ENCODE results near the gene OXLD1.
A peak's percentile ranks its signal among the peaks of the same experiment; 100 is the strongest.
"Not testable (repeated sequence)": the region's sequence is repeated elsewhere in the genome, so short reads cannot be mapped to it uniquely, and the experiment has no call there.

OXLD1 gene

DNA sequence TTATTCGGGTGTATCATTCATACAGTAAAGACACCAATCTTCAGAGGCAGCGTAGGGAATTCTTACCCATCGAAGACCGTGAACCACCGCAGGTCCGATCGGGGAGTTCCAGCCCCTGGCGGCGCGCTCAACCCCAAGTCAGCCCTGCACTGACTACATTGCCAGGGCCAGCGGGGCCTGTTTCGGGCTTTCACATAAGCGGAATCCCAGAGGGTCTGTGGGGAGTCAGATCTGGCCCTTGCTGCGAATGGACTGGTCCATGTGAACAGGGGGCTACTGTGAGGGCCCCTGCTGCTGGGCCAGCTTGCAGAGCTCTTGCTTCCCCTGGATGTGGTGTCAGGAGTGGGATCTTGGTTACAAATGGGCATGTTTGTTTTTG, 17.7 kb downstream of the OXLD1 start:
- DNase-seq (ENCODE audit: low read depth), result no peak

- DNase-seq (ENCODE audit: low read depth), result no peak
These were observed 18.2 kb downstream of the OXLD1 start for GRCh38 chr17:81648013-81648706.

DNA sequence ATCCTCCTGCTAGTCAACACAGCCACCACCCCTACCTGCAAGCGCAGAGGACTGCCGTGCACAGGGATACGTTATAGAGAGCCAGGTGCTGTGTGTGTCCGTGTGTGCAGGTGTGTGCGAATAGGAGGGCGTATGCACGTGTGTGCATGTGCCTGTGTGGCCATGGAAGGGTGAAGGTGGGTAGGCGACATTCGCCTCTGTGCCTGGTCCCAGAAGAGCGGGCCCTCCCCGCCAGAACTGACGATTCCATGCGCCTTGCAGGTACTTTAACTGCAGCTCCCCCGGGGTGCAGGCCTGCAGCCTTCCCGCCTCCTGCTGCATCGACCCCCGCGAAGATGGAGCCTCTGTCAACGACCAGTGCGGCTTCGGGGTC, 18.8 kb downstream of the OXLD1 start:
- no peak for DNase-seq (ENCODE audit: low read depth)

DNA sequence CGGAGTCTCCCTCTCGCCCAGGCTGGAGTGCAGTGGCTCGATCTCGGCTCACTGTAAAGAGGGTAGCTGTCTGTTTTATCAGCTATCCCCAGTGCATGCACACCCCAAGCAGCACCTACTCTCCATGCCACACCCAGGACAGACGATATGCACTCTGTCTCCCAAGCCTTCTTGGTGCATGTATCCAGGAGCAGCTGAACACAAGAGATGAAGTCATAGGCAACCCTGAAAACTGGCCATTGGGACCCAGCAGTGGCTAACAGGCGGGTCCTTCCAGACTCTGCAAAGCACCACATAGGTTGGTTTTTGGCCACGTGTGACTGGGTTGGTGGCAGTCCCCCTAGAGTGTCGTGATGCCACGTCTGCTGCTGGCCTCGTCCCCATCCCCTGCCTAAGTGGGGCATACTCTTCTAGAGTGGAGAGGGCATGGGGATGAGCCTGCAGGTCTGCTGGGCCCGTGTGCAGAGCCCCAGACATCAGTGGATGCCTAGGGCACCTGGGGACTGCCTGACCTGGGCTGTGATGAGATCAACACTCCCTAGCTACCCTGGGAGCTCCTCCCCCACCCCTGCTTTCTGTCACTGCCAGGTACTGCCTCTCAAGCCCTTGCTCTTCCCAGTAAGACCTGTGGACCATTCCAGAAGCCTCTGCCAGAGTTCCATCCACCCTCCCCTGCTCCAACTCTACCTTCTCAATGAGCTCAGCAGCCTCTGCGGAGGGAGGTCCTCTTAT, 19.4 kb downstream of the OXLD1 start:
- no peak for DNase-seq (ENCODE audit: low read depth)

DNA sequence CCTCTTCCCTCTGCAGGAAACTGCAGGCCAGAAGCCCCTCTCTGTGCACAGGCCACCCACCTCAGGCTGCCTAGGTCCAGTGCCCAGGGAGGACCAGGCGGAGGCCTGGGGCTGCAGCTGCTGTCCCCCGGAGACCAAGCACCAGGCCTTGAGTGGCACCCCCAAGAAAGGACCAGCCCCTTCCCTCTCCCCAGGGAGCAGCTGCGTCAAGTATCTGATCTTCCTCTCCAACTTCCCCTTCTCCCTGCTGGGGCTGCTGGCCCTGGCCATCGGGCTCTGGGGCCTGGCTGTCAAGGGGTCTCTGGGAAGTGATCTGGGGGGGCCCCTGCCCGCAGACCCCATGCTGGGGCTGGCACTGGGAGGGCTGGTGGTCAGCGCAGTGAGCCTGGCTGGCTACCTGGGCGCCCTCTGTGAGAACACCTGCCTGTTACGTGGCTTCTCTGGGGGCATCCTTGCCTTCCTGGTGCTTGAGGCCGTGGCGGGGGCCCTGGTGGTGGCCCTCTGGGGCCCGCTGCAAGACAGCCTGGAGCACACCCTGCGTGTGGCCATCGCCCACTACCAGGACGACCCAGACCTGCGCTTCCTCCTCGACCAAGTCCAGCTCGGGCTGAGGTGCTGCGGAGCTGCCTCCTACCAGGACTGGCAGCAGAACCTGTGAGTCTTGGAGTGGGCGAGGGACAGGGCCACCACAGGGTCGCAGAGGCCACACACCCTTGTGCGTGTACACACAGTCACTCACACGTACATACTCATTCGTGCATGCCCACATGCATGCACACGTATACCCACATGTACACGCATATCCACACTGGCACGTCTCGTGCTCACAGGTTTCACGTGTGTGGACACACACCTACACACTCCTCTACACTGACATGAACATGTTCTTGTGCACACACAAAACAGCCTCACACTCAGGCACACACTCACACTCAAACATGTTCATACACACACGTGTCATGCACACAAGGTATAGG, 21.1 kb downstream of the OXLD1 start:
- no peak for DNase-seq (ENCODE audit: low read depth)

- DNase-seq (ENCODE audit: low read depth), result no peak
These were observed 21.9 kb downstream of the OXLD1 start for GRCh38 chr17:81644496-81644895.

DNA sequence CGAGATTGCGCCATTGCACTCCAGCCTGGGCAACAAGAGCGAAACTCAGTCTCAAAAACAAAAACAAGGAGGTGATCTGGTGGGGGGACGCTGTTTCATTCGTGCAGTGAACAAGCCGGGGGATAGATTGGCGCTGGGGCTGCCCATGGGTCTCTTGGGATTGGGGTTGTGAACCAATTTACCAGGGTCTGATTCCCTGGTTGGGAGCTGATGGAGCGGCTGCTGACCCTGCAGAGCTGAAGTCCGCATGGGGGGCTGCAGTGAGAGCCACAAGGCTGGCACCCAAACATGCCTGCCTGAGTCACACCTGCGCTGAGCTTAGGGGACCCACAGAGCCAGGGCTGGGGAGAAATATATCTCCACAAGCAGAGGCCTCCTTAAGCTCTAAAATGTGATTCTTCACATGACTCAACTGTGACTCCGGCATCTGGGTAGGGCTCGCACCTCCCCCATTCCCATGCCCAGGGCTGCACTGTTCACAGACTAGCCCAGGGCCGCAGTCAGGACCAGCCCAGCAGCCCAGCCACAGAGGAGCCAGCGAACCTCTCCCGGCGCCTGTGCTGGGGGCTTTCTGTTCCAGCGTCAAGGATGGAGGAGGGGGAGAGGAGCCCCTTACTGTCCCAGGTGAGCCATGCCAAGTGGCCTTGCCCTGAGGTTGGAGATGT, 24.4 kb downstream of the OXLD1 start:
- no peak for DNase-seq (ENCODE audit: low read depth)

DNA sequence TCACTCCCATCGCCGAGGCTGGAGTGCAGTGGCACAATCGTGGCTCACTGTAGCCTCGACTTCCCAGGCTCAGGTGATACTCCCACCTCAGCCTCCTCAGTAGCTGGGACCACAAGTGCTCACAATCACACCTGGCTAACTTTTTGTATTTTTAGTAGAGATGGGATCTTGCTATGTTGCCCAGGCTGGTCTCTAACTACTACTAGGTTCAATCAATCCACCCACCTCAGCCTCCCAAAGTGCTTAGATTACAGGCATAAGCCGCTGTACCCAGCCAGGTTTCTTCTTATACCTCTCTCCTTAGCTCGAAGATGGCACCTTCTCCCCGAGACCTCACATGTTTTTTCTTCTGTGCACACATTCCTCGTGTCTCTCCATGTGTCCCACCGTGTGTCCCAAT, 26.4 kb downstream of the OXLD1 start:
- DNase-seq (ENCODE audit: low read depth), result no peak

- no peak for DNase-seq (ENCODE audit: low read depth)
These were observed 27.7 kb downstream of the OXLD1 start for GRCh38 chr17:81638683-81639082.

DNA sequence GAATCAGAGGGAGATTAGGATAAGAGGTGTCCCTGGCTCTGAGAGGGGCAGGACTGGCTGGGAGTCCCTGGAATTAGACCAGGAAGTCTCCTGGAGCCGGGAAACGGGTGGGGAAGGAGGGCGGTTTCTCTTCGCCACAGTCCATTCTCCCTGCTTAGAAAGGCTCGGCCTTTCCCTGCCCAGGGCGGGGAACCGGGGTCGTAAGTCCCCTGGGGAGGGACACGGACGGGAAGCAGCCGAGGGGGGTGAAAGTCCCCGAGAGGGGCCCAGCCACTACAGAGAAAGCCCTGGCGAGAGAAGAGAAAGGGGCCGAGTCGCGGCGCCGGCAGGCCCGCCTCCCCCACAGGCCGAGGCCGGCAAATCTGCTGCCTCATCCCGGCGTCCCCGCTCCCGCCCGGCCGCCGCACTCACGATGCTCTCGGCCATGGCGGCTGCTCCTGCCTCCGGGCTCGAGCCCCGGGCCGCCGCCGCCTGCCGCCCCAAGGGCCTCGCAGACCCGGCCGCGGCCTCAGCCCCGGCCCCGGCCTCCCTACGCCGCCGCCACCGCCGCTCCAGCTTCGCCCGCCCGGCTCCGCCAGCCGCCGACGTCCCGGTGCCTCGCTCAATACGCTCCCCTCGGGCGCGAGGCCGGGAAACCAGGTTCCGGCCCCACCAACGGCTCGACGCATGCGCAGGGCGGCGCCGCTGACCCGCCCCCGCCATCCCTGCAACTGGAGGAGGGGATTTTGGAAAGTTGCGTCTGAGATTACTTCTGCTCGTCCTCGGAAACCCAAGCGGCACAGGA, 29.7 kb downstream of the OXLD1 start, which contains the start of the genes NPLOC4 and TSPAN10:
Gene NPLOC4, minus strand, starts transcription at position 608 of the 784 bp plus-strand sequence. Its CDS starts 182 bp downstream, at position 426.
Gene TSPAN10, plus strand, starts transcription at position 692 of the 784 bp plus-strand sequence. CDS start 5,217 bp downstream, outside the sequence.
- DNase-seq (ENCODE audit: low read depth), result peak; percentile 72

GRCh38 chr17:81635973-81636504, 30.4 kb downstream of the OXLD1 start:
- no peak for DNase-seq (ENCODE audit: low read depth)

GRCh38 chr17:81635431-81635830, 31.0 kb downstream of the OXLD1 start:
- DNase-seq (ENCODE audit: low read depth), result no peak

DNA sequence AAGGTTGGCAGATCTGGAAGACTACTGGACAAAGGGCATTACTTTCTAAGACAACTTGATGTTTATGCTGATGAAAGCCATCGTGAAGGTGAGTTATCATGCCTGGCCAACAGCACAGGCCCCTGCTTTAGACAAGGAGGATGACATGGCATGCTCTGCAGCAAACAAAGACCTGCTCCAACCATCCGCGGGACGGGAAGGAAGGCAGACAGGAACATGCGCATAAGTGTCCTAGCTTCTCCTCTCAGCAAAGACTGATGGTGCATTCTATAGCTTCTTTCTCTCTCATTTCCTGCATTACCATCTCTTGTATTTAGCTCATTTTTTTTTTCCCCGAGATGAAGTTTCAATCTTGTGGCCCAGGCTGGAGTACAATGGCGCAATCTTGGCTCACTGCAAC, 34.9 kb downstream of the OXLD1 start:
- DNase-seq (ENCODE audit: low read depth), result no peak

- DNase-seq (ENCODE audit: low read depth), result no peak
These were observed 36.1 kb downstream of the OXLD1 start for GRCh38 chr17:81630274-81630673.

GRCh38 chr17:81621494-81622130, 44.8 kb downstream of the OXLD1 start:
- no peak for DNase-seq (ENCODE audit: low read depth)

DNA sequence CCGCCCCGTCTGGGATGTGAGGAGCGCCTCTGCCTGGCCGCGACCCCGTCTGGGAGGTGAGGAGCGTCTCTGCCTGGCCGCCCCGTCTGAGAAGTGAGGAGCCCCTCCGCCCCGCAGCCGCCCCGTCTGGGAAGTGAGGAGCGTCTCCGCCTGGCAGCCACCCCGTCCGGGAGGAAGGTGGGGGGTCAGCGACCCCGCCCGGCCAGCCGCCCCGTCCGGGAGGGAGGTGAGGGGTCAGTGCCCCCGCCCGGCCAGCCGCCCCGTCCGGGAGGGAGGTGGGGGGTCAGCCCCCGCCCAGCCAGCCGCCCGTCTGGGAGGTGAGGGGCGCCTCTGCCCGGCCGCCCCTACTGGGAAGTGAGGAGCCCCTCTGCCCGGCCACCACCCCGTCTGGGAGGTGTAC, 48.1 kb downstream of the OXLD1 start:
- not testable (repeated sequence) for DNase-seq (ENCODE audit: low read depth)

GRCh38 chr17:81616877-81617276, 49.5 kb downstream of the OXLD1 start:
- no peak for DNase-seq (ENCODE audit: low read depth)

- DNase-seq (ENCODE audit: low read depth), result no peak
These were observed 50.9 kb downstream of the OXLD1 start for GRCh38 chr17:81615401-81615930.
